Measurements from ENCODE around the gene SERPINA1. TPM values are rescaled to one million over a fixed set of nuclear protein-coding genes. Genes with fewer than 3 reads are reported as not detected.

SERPINA1 gene
- total and polyA plus RNA-seq, 2 of the 13 experiments (the other 11 are each of a cell fraction or from before 2014, with no cell fraction given): 3,266 to 11,015 TPM

DNA sequence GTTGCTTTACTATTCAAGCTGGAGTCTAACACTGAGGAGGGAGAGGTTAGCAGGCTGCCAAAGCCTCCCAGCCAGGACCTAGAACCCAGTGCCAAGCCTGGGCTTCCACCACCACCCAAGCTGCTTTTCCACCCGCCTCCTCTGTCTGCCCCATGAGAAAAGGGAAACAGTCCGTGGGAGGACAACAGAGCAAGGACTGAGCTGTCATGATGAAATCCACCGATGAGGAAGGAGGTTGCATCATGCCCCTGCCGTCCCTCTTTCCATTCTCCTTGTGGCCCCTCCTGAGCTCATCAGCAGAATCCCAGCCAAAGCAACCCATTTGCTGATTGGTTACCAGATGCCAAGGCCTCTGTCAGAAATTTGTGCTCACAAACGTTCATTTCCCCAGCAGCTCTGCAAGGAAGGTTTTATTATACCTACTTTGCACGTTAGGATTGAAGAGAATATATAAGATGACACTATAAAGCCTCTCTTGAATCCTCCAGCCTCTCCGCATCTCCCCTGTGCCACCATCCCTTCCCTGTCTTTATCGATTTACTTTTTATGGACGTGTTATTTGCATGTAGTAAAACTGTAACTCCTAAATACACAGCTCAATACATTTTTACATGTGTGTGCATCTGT lies 6.3 kb upstream of the SERPINA1 start (continued):
- TF ChIP-seq MAX (IDR thresholded peaks at IDR 0.05) (peak; percentile 19; the same call in 1 of the 2 replicates), ZNF619 (CRISPR knock-in tag; IDR thresholded peaks at IDR 0.05) (no peak), ZNF766 (CRISPR knock-in tag; IDR thresholded peaks at IDR 0.05; ENCODE audit: borderline replicate concordance) (no peak), ZNF34 (CRISPR knock-in tag; IDR thresholded peaks at IDR 0.05; ENCODE audit: borderline replicate concordance) (no peak), MBD4 (IDR thresholded peaks at IDR 0.05; ENCODE audit: borderline replicate concordance, low read length) (no peak), RARA (CRISPR knock-in tag; IDR thresholded peaks at IDR 0.05) (peak; percentile 33), MED1 (CRISPR knock-in tag; IDR thresholded peaks at IDR 0.05) (peak; percentile 78; the same call in 1 of the 2 replicates), ZNF503 (CRISPR knock-in tag; IDR thresholded peaks at IDR 0.05) (peak; percentile 48; the same call in 1 of the 2 replicates), ZNF350 (CRISPR knock-in tag; IDR thresholded peaks at IDR 0.05; ENCODE audit: borderline replicate concordance, low read depth) (peak; percentile 41; the same call in 1 of the 2 replicates), ZNF709 (CRISPR knock-in tag; IDR thresholded peaks at IDR 0.05) (no peak), FOXA3 (CRISPR knock-in tag; IDR thresholded peaks at IDR 0.05) (peak; percentile 62), FOXO1 (CRISPR knock-in tag; IDR thresholded peaks at IDR 0.05) (peak; percentile 60; the same call in 1 of the 2 replicates), IKZF5 (CRISPR knock-in tag; IDR thresholded peaks at IDR 0.05) (peak; percentile 46; the same call in 1 of the 2 replicates), ONECUT2 (CRISPR knock-in tag; IDR thresholded peaks at IDR 0.05) (peak; percentile 86), SIN3A (IDR thresholded peaks at IDR 0.05; ENCODE audit: borderline replicate concordance, low read depth, low read length) (no peak; the same call in 1 of the 2 replicates), IRX3 (CRISPR knock-in tag; IDR thresholded peaks at IDR 0.05; ENCODE audit: borderline replicate concordance, low read depth) (no peak), SOX6 (IDR thresholded peaks at IDR 0.05) (no peak), SOX6 (CRISPR knock-in tag; IDR thresholded peaks at IDR 0.05) (peak; percentile 84), KLF12 (CRISPR knock-in tag; IDR thresholded peaks at IDR 0.05; ENCODE audit: borderline replicate concordance) (no peak), KAT7 (CRISPR knock-in tag; IDR thresholded peaks at IDR 0.05; ENCODE audit: borderline replicate concordance) (no peak), POLR2G (IDR thresholded peaks at IDR 0.05; ENCODE audit: low read depth, low read length) (peak; percentile 58), ZNF569 (CRISPR knock-in tag; IDR thresholded peaks at IDR 0.05; ENCODE audit: borderline replicate concordance) (no peak)
- TF ChIP-seq, protein P1, sequence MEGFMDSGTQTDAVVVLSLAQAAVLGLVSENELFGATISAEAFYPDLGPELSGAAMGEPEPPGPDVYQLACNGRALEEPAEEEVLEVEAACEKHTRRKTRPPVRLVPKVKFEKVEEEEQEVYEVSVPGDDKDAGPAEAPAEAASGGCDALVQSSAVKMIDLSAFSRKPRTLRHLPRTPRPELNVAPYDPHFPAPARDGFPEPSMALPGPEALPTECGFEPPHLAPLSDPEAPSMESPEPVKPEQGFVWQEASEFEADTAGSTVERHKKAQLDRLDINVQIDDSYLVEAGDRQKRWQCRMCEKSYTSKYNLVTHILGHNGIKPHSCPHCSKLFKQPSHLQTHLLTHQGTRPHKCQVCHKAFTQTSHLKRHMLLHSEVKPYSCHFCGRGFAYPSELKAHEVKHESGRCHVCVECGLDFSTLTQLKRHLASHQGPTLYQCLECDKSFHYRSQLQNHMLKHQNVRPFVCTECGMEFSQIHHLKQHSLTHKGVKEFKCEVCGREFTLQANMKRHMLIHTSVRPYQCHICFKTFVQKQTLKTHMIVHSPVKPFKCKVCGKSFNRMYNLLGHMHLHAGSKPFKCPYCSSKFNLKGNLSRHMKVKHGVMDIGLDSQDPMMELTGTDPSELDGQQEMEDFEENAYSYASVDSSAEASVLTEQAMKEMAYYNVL (CRISPR knock-in tag; IDR thresholded peaks at IDR 0.05; ENCODE audit: borderline replicate concordance): peak; percentile 85; the same call in 1 of the 2 replicates
- TF ChIP-seq, protein P2, sequence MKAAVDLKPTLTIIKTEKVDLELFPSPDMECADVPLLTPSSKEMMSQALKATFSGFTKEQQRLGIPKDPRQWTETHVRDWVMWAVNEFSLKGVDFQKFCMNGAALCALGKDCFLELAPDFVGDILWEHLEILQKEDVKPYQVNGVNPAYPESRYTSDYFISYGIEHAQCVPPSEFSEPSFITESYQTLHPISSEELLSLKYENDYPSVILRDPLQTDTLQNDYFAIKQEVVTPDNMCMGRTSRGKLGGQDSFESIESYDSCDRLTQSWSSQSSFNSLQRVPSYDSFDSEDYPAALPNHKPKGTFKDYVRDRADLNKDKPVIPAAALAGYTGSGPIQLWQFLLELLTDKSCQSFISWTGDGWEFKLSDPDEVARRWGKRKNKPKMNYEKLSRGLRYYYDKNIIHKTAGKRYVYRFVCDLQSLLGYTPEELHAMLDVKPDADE (CRISPR knock-in tag; IDR thresholded peaks at IDR 0.05): no peak
